Astrocyte (in vitro differentiated cells and primary cell): ENCODE data around the gene CIB4.

Experiments used
- EZH2 ChIP-seq: IDR thresholded peaks from 2 replicates; pipeline ENCODE4 v1.6.1; 2012; ENCODE audit warnings: mild to moderate bottlenecking, low read length, inconsistent platforms; ENCODE audit not compliant: insufficient read depth
- TF ChIP-seq, protein P1 (sequence below): IDR thresholded peaks from 2 replicates; pipeline ENCODE4 v1.5.1; 2011; ENCODE audit warnings: low read depth, mild to moderate bottlenecking, inconsistent platforms, low read length, moderate library complexity; ENCODE audit not compliant: insufficient read depth

GRCh38 chr2:26674771-26675170, 33.6 kb upstream of the CIB4 start:
- TF ChIP-seq, protein P1, sequence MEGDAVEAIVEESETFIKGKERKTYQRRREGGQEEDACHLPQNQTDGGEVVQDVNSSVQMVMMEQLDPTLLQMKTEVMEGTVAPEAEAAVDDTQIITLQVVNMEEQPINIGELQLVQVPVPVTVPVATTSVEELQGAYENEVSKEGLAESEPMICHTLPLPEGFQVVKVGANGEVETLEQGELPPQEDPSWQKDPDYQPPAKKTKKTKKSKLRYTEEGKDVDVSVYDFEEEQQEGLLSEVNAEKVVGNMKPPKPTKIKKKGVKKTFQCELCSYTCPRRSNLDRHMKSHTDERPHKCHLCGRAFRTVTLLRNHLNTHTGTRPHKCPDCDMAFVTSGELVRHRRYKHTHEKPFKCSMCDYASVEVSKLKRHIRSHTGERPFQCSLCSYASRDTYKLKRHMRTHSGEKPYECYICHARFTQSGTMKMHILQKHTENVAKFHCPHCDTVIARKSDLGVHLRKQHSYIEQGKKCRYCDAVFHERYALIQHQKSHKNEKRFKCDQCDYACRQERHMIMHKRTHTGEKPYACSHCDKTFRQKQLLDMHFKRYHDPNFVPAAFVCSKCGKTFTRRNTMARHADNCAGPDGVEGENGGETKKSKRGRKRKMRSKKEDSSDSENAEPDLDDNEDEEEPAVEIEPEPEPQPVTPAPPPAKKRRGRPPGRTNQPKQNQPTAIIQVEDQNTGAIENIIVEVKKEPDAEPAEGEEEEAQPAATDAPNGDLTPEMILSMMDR: no peak
- no peak for TF ChIP-seq EZH2
